IPS DF 6.9 (cell line): ENCODE results near the gene TPGS1.

Experiments used
- DNase-seq: peaks from one replicate; pipeline ENCODE4 v3.0.0-alpha.2; 2013; ENCODE audit warnings: low read depth, low spot score
- H3K27ac ChIP-seq: one replicate; pipeline ENCODE4 v1.5.1; 2013; ENCODE audit warnings: low read length, control low read depth
- H3K27me3 ChIP-seq: 2 replicates; pipeline ENCODE4 v1.6.1; 2013; ENCODE audit warnings: mild to moderate bottlenecking, low read length; ENCODE audit not compliant: control insufficient read depth, insufficient read depth
- H3K36me3 ChIP-seq: 2 replicates; pipeline ENCODE4 v1.6.1; 2013; ENCODE audit warnings: low read length; ENCODE audit not compliant: control insufficient read depth, insufficient read depth
- H3K4me1 ChIP-seq: 2 replicates; pipeline ENCODE4 v1.6.1; 2013; ENCODE audit warnings: low read length; ENCODE audit not compliant: control insufficient read depth, insufficient read depth
- H3K4me3 ChIP-seq: 2 replicates; pipeline ENCODE4 v1.5.1; 2013; ENCODE audit warnings: mild to moderate bottlenecking, low read length
- H3K9me3 ChIP-seq: 2 replicates; pipeline ENCODE4 v1.6.1; 2013; ENCODE audit warnings: low read length, inconsistent platforms; ENCODE audit not compliant: control insufficient read depth, insufficient read depth
- WGBS: extraction: QIAGEN DNeasy Blood & Tissue Kit; methylation state at CpG from one replicate; pipeline ENCODE4 v1.1.7; 2013; ENCODE audit warnings: mixed read lengths, missing lambda C conversion rate; ENCODE audit not compliant: insufficient read length, insufficient coverage; 5-methylcytosine and 5-hydroxymethylcytosine counted together

The TPGS1 gene

DNA sequence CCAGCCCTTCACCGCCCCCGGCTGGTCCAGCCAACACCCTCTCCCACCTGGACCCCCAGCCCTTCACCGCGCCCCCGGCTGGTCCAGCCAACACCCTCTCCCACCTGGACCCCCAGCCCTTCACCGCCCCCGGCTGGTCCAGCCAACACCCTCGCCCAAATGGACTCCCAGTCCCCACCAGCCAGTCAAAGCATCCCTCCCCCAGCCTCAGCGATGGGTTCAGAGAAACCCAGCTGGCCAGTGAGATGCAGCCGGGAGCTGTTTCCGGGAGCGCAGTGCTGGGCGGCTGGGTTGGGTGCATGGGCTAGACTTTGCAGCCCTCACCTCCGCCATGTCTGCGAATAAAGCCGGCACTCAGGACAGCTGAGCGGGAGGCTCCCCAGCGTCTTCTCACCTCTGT is 17.7 kb downstream of the TPGS1 start:
- H3K4me3 ChIP-seq, result no peak overlapping the region
- H3K27me3 ChIP-seq, result no peaks in the 10 kb centered on the region
- peaks cover 5% of the 10 kb centered on the region for H3K4me1 ChIP-seq
- DNase-seq, result no peak
- no CpG with 5 or more reads among the region's 18 CpGs for WGBS
- H3K27ac ChIP-seq, result no peak overlapping the region
- no peaks in the 10 kb centered on the region; the same call in 1 of the 2 replicates for H3K36me3 ChIP-seq
- H3K9me3 ChIP-seq, result no peaks in the 10 kb centered on the region

DNA sequence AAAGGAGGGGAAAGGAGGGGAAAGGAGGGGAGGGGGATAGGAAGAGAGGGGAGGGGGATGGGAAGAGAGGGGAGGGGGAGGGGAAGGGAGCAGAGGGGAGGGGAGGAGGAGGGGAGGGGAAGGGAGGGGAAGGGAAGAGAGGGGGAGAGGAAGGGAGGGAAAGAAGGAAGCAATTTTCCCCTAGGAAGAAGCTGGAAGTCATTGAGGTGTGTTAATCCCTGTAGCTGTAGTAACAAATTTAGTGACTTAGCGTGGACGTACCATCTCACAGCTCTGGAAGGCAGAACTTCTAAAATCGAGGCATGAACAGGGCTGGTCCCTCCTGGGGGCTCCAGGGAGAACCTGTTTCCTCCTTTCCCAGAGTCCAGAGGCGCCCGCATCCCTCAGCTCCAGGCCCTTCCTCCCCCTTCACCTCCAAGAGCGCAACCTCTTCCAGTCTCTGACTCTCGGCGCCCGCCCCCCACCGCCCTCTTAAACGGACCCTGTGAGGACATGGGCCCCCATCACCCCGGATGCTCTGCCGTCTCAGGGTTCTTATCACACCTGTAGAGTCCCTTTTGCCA is 18.6 kb downstream of the TPGS1 start:
- Histone ChIP-seq H3K36me3 (no peaks in the 10 kb centered on the region; the same call in 1 of the 2 replicates), H3K9me3 (no peaks in the 10 kb centered on the region), H3K4me1 (peaks cover 8% of the 10 kb centered on the region), H3K4me3 (no peak overlapping the region), H3K27me3 (no peaks in the 10 kb centered on the region), H3K27ac (no peak overlapping the region)
- no peak for DNase-seq
- WGBS, result no CpG with 5 or more reads among the region's 13 CpGs

DNA sequence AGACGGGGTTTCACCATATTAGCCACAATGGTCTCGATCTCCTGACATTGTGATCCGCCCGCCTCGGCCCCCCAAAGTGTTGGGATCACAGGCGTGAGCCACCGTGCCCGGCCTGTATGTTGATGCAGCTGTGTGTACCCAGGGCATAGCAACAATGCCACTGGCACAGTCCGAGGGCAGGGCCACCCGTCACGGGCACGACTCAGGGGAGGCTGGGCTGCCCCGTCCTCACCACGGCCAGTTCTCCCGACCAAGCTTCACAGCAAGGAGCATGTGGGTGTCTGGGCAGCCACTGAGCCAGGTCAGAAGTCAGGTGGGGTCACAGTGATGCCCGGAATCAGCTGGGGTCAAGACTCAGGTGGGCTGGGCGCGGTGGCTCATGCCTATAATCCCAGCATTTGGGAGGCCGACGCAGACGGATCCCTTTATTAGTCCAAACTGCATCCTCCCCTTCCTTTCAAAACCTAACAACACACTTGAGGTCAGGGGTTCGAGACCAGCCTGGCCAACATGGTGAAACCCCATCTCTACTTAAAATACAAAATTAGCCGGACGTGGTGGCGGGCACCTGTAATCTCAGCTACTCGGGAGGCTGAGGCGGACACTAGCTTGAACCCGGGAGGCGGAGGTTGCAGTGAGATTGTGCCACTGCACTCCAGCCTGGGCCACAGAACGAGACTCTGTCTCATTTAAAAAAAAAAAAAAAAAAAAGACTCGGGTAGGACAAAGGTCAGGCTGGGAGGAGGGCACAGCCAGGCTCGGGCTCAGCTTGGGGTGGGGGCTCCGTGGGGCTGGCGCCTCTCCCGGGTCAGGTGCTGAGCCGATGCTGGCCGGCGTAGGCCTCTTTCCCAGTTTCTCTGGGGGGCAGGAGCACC is 23.1 kb downstream of the TPGS1 start:
- H3K9me3 ChIP-seq, result no peaks in the 10 kb centered on the region
- H3K36me3 ChIP-seq, result no peaks in the 10 kb centered on the region; the same call in 1 of the 2 replicates
- no peak overlapping the region for H3K27ac ChIP-seq
- H3K27me3 ChIP-seq, result no peaks in the 10 kb centered on the region
- peaks cover 8% of the 10 kb centered on the region for H3K4me1 ChIP-seq
- no peak for DNase-seq
- H3K4me3 ChIP-seq, result peak overlapping the region; percentile 65; the same call in 1 of the 2 replicates
- WGBS, result no CpG with 5 or more reads among the region's 38 CpGs

DNA sequence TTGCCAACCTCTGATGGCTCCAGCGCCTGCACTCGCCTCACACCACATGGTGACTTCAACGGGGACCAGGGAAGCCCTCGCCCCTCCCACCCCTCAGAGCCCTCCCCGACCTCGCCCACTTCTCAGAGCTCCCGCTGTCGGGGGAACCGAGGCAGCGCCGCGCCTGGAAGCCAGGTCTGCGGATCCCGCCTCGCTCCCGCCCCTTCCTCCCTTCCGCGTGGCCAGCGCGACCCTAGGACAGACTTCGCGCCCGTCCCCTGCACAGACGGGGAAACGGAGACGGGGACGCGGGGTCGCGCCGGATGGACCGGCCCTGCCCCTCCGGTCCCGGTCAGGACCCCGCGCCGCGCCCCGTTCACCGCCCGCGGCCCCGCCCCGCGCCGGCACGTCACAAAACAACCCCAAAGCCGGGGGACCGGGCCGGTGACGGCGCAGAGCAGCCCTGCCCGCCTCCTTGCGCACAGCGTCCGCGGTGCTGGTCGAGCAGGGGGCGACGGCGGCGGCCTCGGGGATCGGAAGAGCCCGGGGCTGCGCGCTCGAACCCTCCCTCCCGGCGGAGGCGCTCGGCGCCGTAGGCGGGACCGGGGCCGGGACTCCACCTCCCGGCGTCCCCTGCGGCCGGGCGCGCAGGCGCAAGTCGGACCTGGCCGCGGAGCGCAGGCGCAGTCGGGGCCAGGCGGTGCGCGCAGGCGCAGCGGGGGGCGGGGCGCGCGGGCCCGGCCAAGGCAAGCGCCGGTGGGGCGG is 23.9 kb downstream of the TPGS1 start:
- no peaks in the 10 kb centered on the region for H3K27me3 ChIP-seq
- no CpG with 5 or more reads among the region's 103 CpGs for WGBS
- peak overlapping the region; percentile 65 for H3K4me3 ChIP-seq
- H3K4me1 ChIP-seq, result peaks cover 7% of the 10 kb centered on the region
- peaks cover 6% of the 10 kb centered on the region; the same call in 1 of the 2 replicates for H3K36me3 ChIP-seq
- no peaks in the 10 kb centered on the region for H3K9me3 ChIP-seq
- no peak for DNase-seq
- no peak overlapping the region for H3K27ac ChIP-seq

DNA sequence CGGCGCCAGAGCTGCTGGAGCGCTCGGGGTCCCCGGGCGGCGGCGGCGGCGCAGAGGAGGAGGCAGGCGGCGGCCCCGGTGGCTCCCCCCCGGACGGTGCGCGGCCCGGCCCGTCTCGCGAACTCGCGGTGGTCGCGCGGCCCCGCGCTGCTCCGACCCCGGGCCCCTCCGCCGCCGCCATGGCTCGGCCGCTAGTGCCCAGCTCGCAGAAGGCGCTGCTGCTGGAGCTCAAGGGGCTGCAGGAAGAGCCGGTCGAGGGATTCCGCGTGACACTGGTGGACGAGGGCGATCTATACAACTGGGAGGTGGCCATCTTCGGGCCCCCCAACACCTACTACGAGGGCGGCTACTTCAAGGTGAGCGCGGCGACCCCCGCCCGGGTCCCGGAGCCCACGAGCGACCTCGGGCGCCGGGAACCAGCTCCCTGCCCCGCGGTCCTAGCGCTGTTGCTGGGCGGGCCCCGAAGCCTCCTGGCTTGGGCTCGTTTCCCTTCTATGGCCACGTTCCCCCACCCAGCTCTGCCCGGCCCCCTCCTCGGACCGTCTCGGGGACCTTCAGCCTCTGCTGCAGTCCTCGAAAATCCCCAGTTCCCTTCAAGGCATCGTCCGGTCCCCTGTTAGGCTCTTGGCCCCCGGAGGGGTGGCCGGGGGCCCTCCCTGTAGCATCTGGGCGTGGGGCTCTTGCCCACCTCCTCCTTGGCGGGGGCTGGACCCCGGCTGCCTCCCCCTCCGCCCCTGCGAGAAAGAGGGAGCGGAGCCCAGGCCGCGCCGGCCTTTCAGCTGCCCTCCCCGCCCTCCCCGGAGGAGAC is 24.7 kb downstream of the TPGS1 start, which contains the start of gene CDC34:
TSS of gene CDC34 (plus strand) at position 8 of the 808 bp plus-strand sequence. CDS start at position 180, 172 bp downstream.
- WGBS, result no CpG with 5 or more reads among the region's 84 CpGs
- H3K4me1 ChIP-seq, result peaks cover 5% of the 10 kb centered on the region; the same call in 1 of the 2 replicates
- peaks cover 14% of the 10 kb centered on the region for H3K36me3 ChIP-seq
- no peak for DNase-seq
- peak within 1 kb of the TSS; percentile 65 for H3K4me3 ChIP-seq
- no peaks in the 10 kb centered on the region for H3K27me3 ChIP-seq
- no peak within 1 kb of the TSS for H3K27ac ChIP-seq
- no peaks in the 10 kb centered on the region for H3K9me3 ChIP-seq

DNA sequence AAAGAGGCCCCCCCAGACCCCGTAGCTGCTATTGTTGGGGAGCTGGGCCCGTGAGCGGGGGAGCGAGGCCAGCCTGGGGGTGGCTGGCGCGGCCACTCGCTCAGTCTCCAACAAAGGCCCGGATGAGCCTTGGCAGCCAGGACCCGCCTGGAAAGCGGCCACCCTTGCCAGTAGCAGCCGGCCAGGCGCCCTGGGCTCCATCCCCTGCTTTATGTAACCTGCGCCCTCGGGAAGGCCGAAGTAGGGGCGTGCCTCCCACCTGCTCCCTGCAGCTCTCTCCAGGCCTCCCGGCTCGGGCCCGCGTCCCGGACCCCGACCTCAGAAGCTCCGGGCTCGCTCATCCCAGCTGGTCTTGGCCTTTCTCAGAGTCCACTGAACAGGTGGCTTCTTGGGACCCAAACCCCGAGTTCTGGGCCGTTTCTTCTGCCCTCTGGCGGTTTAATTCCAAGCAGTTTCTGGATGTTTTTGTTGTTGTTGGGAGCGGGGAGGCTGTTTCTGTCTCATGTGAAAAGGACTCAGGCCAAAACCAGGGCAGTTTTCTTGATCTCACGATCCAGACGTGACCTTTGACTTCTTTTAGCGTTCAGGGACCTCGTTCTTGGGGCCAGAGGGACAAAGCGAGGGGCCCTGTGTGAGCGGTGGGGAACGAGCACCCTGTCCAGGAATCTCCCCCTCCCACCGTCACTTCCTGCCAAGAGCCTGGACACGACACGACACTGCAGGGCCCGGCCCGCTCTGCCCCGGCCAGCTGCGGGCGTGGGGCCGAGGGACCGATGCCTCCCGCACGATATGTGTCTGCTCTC is 25.5 kb downstream of the TPGS1 start:
- Histone ChIP-seq H3K9me3 (no peaks in the 10 kb centered on the region), H3K36me3 (peaks cover 15% of the 10 kb centered on the region), H3K27me3 (no peaks in the 10 kb centered on the region), H3K4me3 (peak overlapping the region; percentile 65), H3K4me1 (peaks cover 5% of the 10 kb centered on the region; the same call in 1 of the 2 replicates), H3K27ac (no peak overlapping the region)
- no CpG with 5 or more reads among the region's 47 CpGs for WGBS
- no peak for DNase-seq

DNA sequence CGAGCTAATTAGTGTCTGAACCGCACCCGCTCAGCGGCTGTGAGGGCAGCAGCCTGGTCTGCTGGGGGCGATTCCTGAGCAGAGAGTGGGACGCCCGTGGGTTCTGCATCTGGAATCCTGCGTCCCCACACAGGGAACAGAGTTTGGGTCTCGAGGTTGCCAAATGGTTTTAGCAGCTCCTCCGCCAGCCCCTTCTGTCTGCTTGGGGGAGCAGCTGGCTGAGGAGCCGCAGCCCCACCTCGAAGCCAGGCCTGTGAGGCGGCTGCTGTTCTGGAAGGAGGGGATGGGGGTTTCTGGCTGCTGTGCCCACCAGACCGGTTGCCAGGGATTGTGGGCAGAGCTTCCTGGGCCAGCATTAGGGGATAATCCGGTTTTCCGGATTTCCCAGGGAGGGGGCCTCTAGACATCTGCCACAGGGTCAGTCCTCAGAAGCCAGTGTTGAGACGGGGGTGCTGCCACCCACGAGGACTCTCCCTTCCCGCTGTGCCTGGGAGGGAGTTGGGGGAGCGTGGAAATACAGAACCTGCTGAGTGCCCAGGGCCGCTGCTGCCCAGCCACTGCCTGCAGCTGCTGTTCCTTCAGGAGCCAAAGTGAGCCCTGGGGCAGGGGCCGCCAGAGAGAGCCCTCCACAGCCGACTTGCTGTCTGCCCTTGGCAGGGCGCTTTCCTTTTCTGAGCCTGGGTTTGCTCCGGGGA is 26.2 kb downstream of the TPGS1 start:
- Histone ChIP-seq H3K4me1 (peaks cover 5% of the 10 kb centered on the region; the same call in 1 of the 2 replicates), H3K9me3 (no peaks in the 10 kb centered on the region), H3K27me3 (no peaks in the 10 kb centered on the region), H3K27ac (no peak overlapping the region), H3K4me3 (peak overlapping the region; percentile 65; the same call in 1 of the 2 replicates), H3K36me3 (peaks cover 20% of the 10 kb centered on the region)
- DNase-seq, result no peak
- no CpG with 5 or more reads among the region's 25 CpGs for WGBS

DNA sequence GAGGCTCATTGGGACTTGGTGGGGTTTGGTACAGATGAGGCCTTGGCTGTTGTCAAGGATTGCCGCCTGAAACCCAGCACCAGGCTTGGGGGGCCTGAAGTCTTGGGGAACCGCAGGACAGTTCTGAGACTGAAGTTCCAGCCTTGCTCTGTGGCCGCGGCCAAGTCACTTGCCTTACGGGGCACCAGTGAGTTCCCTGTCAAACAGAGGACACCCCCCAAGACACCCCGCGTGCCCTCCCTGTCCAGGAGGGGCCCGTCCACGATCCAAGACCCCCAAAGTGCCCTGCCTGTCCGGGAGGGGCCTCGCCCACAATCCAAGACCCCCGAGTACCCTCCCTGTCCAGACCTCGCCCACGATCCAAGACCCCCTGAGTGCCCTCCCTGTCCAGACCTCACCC is 26.8 kb downstream of the TPGS1 start:
- no peak for DNase-seq
- Histone ChIP-seq H3K27ac (no peak overlapping the region), H3K9me3 (no peaks in the 10 kb centered on the region), H3K36me3 (peaks cover 26% of the 10 kb centered on the region), H3K4me3 (no peak overlapping the region), H3K4me1 (peaks cover 5% of the 10 kb centered on the region; the same call in 1 of the 2 replicates), H3K27me3 (no peaks in the 10 kb centered on the region)
- no CpG with 5 or more reads among the region's 14 CpGs for WGBS
